GM18508 (cell line): Measurements from ENCODE around the gene PCIF1.
"Not testable (repeated sequence)": the region's sequence is repeated elsewhere in the genome, so short reads cannot be mapped to it uniquely, and the experiment has no call there.

Source experiments
- ATAC-seq: cut with Tn5 transposase; IDR thresholded peaks from one replicate; pipeline ENCODE4 v1.9.1; 2021; ENCODE audit warnings: moderate number of reproducible peaks; ENCODE audit not compliant: insufficient read depth, unreplicated experiment

Gene PCIF1

GRCh38 chr20:45920462-45921336, 13.8 kb upstream of the PCIF1 start:
- no peak for ATAC-seq

- no peak for ATAC-seq
Measured at GRCh38 chr20:45921337-45922189, 12.9 kb upstream of the PCIF1 start.

GRCh38 chr20:45924391-45925261, 9.9 kb upstream of the PCIF1 start:
- no peak for ATAC-seq

- ATAC-seq, result no peak
Measured at GRCh38 chr20:45925821-45926506, 8.5 kb upstream of the PCIF1 start.

- ATAC-seq, result no peak
Measured at GRCh38 chr20:45926731-45927070, 7.8 kb upstream of the PCIF1 start.

GRCh38 chr20:45927071-45927878, 7.2 kb upstream of the PCIF1 start:
- ATAC-seq, result no peak

- not testable (repeated sequence) for ATAC-seq
Measured at GRCh38 chr20:45931680-45932079, 2.8 kb upstream of the PCIF1 start.

GRCh38 chr20:45933266-45934045, 1.0 kb upstream of the PCIF1 start:
- no peak for ATAC-seq

GRCh38 chr20:45934046-45934585, 367 bp upstream of the PCIF1 start:
- no peak for ATAC-seq

- no peak for ATAC-seq
Measured at GRCh38 chr20:45935416-45936046, 1.0 kb downstream of the PCIF1 start.

GRCh38 chr20:45937765-45938164, 3.3 kb downstream of the PCIF1 start:
- ATAC-seq, result no peak

- ATAC-seq, result no peak
Measured at GRCh38 chr20:45938727-45939438, 4.4 kb downstream of the PCIF1 start.

GRCh38 chr20:45940053-45940452, 5.6 kb downstream of the PCIF1 start:
- no peak for ATAC-seq

GRCh38 chr20:45940469-45940868, 6.0 kb downstream of the PCIF1 start:
- no peak for ATAC-seq

- no peak for ATAC-seq
Measured at GRCh38 chr20:45943613-45944012, 9.1 kb downstream of the PCIF1 start.

- ATAC-seq, result no peak
Measured at GRCh38 chr20:45944151-45944964, 9.9 kb downstream of the PCIF1 start.
